ENCODE data around the gene SLC11A1. TPM values are rescaled to one million over a fixed set of nuclear protein-coding genes. Genes with fewer than 3 reads are reported as not detected.

The SLC11A1 gene
- total RNA-seq, 2 experiments from 2014 or later, result 0.57 to 0.78 TPM

DNA sequence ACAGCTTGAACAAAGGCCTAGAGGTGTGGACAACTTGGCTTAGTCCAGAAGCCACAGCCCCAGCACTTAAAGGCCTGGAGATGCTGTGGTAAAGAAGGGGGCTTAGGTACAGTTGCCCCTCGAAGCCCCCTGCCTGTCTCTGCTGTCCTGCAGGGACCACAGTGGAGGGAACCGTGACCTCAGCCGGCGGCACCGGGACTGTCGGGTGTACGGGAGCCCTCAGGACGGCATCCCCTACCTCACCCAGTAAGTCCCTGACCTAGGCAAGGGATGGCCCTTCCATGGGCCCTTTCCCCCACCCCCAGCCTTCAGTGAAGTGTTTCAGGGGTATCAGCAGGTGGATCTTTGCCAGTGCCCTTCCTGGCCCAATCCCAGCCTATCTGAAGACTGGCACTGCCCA, 40.7 kb upstream of the SLC11A1 start:
- H3K36me3 ChIP-seq (ENCODE audit: insufficient read depth, low read length), result peaks cover 21% of the 10 kb centered on the region
- no peak overlapping the region for H3K4me3 ChIP-seq (ENCODE audit: low read depth, low read length, poor library complexity, severe bottlenecking)
- intact Hi-C loops (cut with micrococcal nuclease; ENCODE audit: unreplicated experiment), result no loop called here
- BruUV-seq (replicated peaks), result no TSS peak
- no peaks in the 10 kb centered on the region for H4K20me1 ChIP-seq (ENCODE audit: insufficient read depth, low read length)
- DNase-seq (ENCODE audit: low spot score), result no peak
- no peak for TF ChIP-seq EZH2phosphoT487 (IDR thresholded peaks at IDR 0.05; ENCODE audit: borderline replicate concordance, low read depth, low read length)
- TF ChIP-seq, protein P1, sequence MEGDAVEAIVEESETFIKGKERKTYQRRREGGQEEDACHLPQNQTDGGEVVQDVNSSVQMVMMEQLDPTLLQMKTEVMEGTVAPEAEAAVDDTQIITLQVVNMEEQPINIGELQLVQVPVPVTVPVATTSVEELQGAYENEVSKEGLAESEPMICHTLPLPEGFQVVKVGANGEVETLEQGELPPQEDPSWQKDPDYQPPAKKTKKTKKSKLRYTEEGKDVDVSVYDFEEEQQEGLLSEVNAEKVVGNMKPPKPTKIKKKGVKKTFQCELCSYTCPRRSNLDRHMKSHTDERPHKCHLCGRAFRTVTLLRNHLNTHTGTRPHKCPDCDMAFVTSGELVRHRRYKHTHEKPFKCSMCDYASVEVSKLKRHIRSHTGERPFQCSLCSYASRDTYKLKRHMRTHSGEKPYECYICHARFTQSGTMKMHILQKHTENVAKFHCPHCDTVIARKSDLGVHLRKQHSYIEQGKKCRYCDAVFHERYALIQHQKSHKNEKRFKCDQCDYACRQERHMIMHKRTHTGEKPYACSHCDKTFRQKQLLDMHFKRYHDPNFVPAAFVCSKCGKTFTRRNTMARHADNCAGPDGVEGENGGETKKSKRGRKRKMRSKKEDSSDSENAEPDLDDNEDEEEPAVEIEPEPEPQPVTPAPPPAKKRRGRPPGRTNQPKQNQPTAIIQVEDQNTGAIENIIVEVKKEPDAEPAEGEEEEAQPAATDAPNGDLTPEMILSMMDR (conservative IDR thresholded peaks at IDR 0.05; ENCODE audit: low read length), result no peak
- peaks cover 9% of the 10 kb centered on the region for H3K4me1 ChIP-seq (ENCODE audit: insufficient read depth, low read length, poor library complexity, severe bottlenecking)
- no peaks in the 10 kb centered on the region for H3K9me3 ChIP-seq (ENCODE audit: low read length)
- POLR2A ChIA-PET, result no interaction called here
- H3K27ac ChIP-seq (ENCODE audit: low read depth, low read length, poor library complexity, severe bottlenecking), result no peak overlapping the region
- H2AFZ ChIP-seq (ENCODE audit: low read length), result no peak overlapping the region
- H3K79me2 ChIP-seq (ENCODE audit: insufficient read depth, low read depth, low read length), result peaks cover 3% of the 10 kb centered on the region; the same call in 1 of the 2 replicates
- CTCF ChIA-PET (ENCODE audit: unreplicated experiment), result no interaction called here
- no peaks in the 10 kb centered on the region for H3K9me2 ChIP-seq (ENCODE audit: insufficient read depth, low read length)
- no peak overlapping the region for H3K4me2 ChIP-seq (ENCODE audit: low read length)

DNA sequence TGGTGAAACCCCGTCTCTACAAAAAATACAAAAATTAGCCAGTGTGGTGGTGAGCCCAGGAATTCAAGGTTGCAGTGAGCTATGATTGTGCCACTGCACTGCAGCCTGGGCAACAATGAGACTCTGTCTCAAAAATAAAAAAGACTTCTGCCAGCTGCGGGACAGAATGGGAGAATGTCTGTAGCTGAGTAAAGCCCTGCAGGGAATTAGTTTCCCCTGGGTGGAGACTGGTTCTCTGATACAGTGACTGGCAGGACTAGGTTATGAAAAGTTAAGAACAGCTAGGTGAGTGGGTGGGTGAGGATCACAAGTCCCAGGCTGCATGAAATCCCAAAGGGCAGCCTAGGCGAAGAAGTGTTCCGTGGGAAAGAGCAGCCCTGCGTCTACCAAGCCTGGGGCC, 39.2 kb upstream of the SLC11A1 start:
- peaks cover 24% of the 10 kb centered on the region for H3K36me3 ChIP-seq (ENCODE audit: insufficient read depth, low read length)
- no peaks in the 10 kb centered on the region for H3K9me3 ChIP-seq (ENCODE audit: low read length)
- TF ChIP-seq EZH2phosphoT487 (IDR thresholded peaks at IDR 0.05; ENCODE audit: borderline replicate concordance, low read depth, low read length), result no peak
- TF ChIP-seq, protein P1 (conservative IDR thresholded peaks at IDR 0.05; ENCODE audit: low read length), result no peak
- no peaks in the 10 kb centered on the region for H4K20me1 ChIP-seq (ENCODE audit: insufficient read depth, low read length)
- ChIA-PET POLR2A (interaction anchor here (1.0 to 1.1 kb wide), 2 partner anchors 8 to 19 kb away, joined by 3 read pairs; no protein-coding TSS in a partner anchor), CTCF (ENCODE audit: unreplicated experiment) (interaction anchor here (0.6 kb wide), 1 partner anchor 51 kb away, joined by 3 read pairs; no protein-coding TSS in a partner anchor)
- H3K4me2 ChIP-seq (ENCODE audit: low read length), result no peak overlapping the region
- no peak overlapping the region for H3K27ac ChIP-seq (ENCODE audit: low read depth, low read length, poor library complexity, severe bottlenecking)
- no peak overlapping the region for H3K4me3 ChIP-seq (ENCODE audit: low read depth, low read length, poor library complexity, severe bottlenecking)
- DNase-seq (ENCODE audit: low spot score), result no peak
- intact Hi-C loops (cut with micrococcal nuclease; ENCODE audit: unreplicated experiment), result no loop called here
- H3K79me2 ChIP-seq (ENCODE audit: insufficient read depth, low read depth, low read length), result no peaks in the 10 kb centered on the region
- no TSS peak for BruUV-seq (replicated peaks)
- H3K9me2 ChIP-seq (ENCODE audit: insufficient read depth, low read length), result no peaks in the 10 kb centered on the region
- H3K4me1 ChIP-seq (ENCODE audit: insufficient read depth, low read length, poor library complexity, severe bottlenecking), result peaks cover 5% of the 10 kb centered on the region
- H2AFZ ChIP-seq (ENCODE audit: low read length), result no peak overlapping the region

DNA sequence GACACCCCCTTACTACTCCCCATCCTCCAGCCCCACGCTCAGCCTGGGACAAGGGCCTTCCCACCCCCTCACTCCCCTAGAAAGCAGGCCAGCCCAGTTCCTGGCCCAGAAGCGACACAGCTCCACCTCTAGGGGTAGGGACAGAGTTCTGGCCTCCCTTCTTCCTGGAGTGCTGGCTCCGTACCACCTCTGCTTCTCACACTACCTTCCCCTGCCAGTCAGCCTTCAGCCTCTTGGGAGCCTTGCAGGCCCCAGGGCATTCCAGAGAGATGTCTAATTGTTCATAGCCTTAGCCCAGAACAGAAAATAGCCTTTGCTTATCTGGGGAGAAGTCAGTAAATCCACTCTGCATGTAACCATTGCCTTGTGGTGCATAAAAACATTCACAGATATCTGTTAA, 38.5 kb upstream of the SLC11A1 start:
- Histone ChIP-seq H3K36me3 (ENCODE audit: insufficient read depth, low read length) (peaks cover 24% of the 10 kb centered on the region), H3K27ac (ENCODE audit: low read depth, low read length, poor library complexity, severe bottlenecking) (no peak overlapping the region), H3K79me2 (ENCODE audit: insufficient read depth, low read depth, low read length) (no peaks in the 10 kb centered on the region), H3K9me2 (ENCODE audit: insufficient read depth, low read length) (no peaks in the 10 kb centered on the region), H3K9me3 (ENCODE audit: low read length) (no peaks in the 10 kb centered on the region), H3K4me2 (ENCODE audit: low read length) (no peak overlapping the region), H3K4me3 (ENCODE audit: low read depth, low read length, poor library complexity, severe bottlenecking) (no peak overlapping the region), H2AFZ (ENCODE audit: low read length) (no peak overlapping the region), H4K20me1 (ENCODE audit: insufficient read depth, low read length) (no peaks in the 10 kb centered on the region), H3K4me1 (ENCODE audit: insufficient read depth, low read length, poor library complexity, severe bottlenecking) (peaks cover 5% of the 10 kb centered on the region)
- no peak for DNase-seq (ENCODE audit: low spot score)
- TF ChIP-seq EZH2phosphoT487 (IDR thresholded peaks at IDR 0.05; ENCODE audit: borderline replicate concordance, low read depth, low read length), result no peak
- TF ChIP-seq, protein P1 (conservative IDR thresholded peaks at IDR 0.05; ENCODE audit: low read length), result no peak
- POLR2A ChIA-PET, result interaction anchor here (1.0 to 1.1 kb wide), 2 partner anchors 9 to 18 kb away, joined by 3 read pairs; no protein-coding TSS in a partner anchor
- CTCF ChIA-PET (ENCODE audit: unreplicated experiment), result no interaction called here
- intact Hi-C loops (cut with micrococcal nuclease; ENCODE audit: unreplicated experiment), result no loop called here
- BruUV-seq (replicated peaks), result no TSS peak
